ENCODE data around the gene CLEC11A.

CLEC11A gene

DNA sequence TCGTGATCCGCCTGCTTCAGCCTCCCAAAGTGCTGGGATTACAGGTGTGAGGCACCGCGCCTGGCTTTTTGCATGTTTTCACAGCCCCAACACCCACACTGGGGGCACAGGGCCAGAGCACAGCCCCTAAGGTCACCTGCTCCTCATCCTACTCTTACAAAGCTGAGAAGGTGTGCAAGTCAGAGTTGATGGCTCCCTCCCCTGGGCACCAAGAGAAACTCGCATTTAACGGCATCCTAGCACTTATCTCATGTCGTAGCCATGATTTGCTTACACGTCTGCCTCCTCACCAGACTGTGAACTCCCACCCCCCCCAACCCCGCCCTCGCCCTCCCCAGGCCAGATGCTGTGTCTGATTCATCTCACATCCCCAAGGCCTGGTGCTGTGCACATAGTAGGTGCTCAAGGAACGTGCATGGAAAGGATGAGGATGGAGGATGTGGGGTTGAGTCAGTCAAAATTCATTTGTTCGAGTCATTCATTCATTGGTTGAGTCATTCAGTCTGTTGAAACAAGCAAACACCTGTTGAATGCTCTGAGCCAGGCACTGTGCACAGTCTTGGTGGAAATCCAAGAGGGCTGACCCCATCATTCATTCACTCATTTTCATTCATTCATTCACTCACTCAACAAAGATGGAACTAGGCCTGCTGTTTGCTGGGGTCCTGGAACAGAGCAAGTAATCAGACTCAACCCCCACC lies 14.8 kb upstream of the CLEC11A start:
- H3K27me3 ChIP-seq (ENCODE audit: control insufficient read depth, insufficient read depth, low read length): no peaks in the 10 kb centered on the region
- no peaks in the 10 kb centered on the region for H3K9me3 ChIP-seq (ENCODE audit: control insufficient read depth, low read depth, low read length)
- H3K36me3 ChIP-seq (ENCODE audit: control insufficient read depth, low read depth, low read length): no peaks in the 10 kb centered on the region
- no peaks in the 10 kb centered on the region for H3K4me1 ChIP-seq (ENCODE audit: control insufficient read depth, low read depth, low read length)
- no peak overlapping the region for H3K4me3 ChIP-seq (ENCODE audit: low read length)
- no peak overlapping the region for H3K27ac ChIP-seq (ENCODE audit: low read length)
- no peak overlapping the region for H3K9ac ChIP-seq (ENCODE audit: low read length)

- Histone ChIP-seq H3K4me3 (ENCODE audit: low read length) (no peak overlapping the region), H3K27ac (ENCODE audit: low read length) (no peak overlapping the region), H3K36me3 (ENCODE audit: control insufficient read depth, low read depth, low read length) (no peaks in the 10 kb centered on the region), H3K9me3 (ENCODE audit: control insufficient read depth, low read depth, low read length) (no peaks in the 10 kb centered on the region), H3K27me3 (ENCODE audit: control insufficient read depth, insufficient read depth, low read length) (no peaks in the 10 kb centered on the region), H3K9ac (ENCODE audit: low read length) (no peak overlapping the region), H3K4me1 (ENCODE audit: control insufficient read depth, low read depth, low read length) (no peaks in the 10 kb centered on the region)
These were observed 13.1 kb upstream of the CLEC11A start for GRCh38 chr19:50710094-50710493.

DNA sequence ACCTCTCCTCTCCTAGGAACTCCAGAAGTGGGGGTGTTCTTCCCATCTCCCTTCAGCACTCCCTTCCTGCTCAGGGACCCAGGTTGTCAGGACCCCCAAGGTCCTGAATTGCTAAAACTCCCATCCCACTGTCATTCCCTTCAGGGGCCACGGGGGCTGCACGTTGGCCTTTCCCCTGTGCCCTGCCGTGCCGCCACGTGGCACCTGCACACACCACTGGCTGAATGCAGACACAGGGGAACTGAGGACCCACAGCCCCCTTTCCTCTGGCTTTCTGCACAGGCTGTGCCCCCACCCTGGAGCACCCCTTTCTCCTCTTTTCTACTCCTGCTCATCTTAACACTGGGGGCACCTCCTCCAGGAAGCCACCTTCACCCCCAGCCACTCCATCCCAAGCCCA lies 12.6 kb upstream of the CLEC11A start:
- no peaks in the 10 kb centered on the region for H3K9me3 ChIP-seq (ENCODE audit: control insufficient read depth, low read depth, low read length)
- no peak overlapping the region for H3K27ac ChIP-seq (ENCODE audit: low read length)
- no peak overlapping the region for H3K4me3 ChIP-seq (ENCODE audit: low read length)
- H3K36me3 ChIP-seq (ENCODE audit: control insufficient read depth, low read depth, low read length): no peaks in the 10 kb centered on the region
- no peaks in the 10 kb centered on the region for H3K4me1 ChIP-seq (ENCODE audit: control insufficient read depth, low read depth, low read length)
- no peak overlapping the region for H3K9ac ChIP-seq (ENCODE audit: low read length)
- no peaks in the 10 kb centered on the region for H3K27me3 ChIP-seq (ENCODE audit: control insufficient read depth, insufficient read depth, low read length)

- H3K9me3 ChIP-seq (ENCODE audit: control insufficient read depth, low read depth, low read length): no peaks in the 10 kb centered on the region
- H3K4me1 ChIP-seq (ENCODE audit: control insufficient read depth, low read depth, low read length): no peaks in the 10 kb centered on the region
- no peak overlapping the region for H3K9ac ChIP-seq (ENCODE audit: low read length)
- H3K27ac ChIP-seq (ENCODE audit: low read length): no peak overlapping the region
- H3K36me3 ChIP-seq (ENCODE audit: control insufficient read depth, low read depth, low read length): no peaks in the 10 kb centered on the region
- no peak overlapping the region for H3K4me3 ChIP-seq (ENCODE audit: low read length)
- no peaks in the 10 kb centered on the region for H3K27me3 ChIP-seq (ENCODE audit: control insufficient read depth, insufficient read depth, low read length)
These were observed 12.0 kb upstream of the CLEC11A start for GRCh38 chr19:50711196-50711595.

GRCh38 chr19:50711805-50712204 lies 11.4 kb upstream of the CLEC11A start:
- Histone ChIP-seq H3K4me3 (ENCODE audit: low read length) (no peak overlapping the region), H3K9ac (ENCODE audit: low read length) (no peak overlapping the region), H3K27ac (ENCODE audit: low read length) (no peak overlapping the region), H3K27me3 (ENCODE audit: control insufficient read depth, insufficient read depth, low read length) (no peaks in the 10 kb centered on the region), H3K4me1 (ENCODE audit: control insufficient read depth, low read depth, low read length) (no peaks in the 10 kb centered on the region), H3K36me3 (ENCODE audit: control insufficient read depth, low read depth, low read length) (no peaks in the 10 kb centered on the region), H3K9me3 (ENCODE audit: control insufficient read depth, low read depth, low read length) (no peaks in the 10 kb centered on the region)

- H3K4me3 ChIP-seq (ENCODE audit: low read length): no peak overlapping the region
- H3K9ac ChIP-seq (ENCODE audit: low read length): no peak overlapping the region
- peaks cover 6% of the 10 kb centered on the region for H3K4me1 ChIP-seq (ENCODE audit: control insufficient read depth, low read depth, low read length)
- H3K27ac ChIP-seq (ENCODE audit: low read length): no peak overlapping the region
- no peaks in the 10 kb centered on the region for H3K9me3 ChIP-seq (ENCODE audit: control insufficient read depth, low read depth, low read length)
- peaks cover 6% of the 10 kb centered on the region for H3K27me3 ChIP-seq (ENCODE audit: control insufficient read depth, insufficient read depth, low read length)
- H3K36me3 ChIP-seq (ENCODE audit: control insufficient read depth, low read depth, low read length): no peaks in the 10 kb centered on the region
These were observed 10.3 kb upstream of the CLEC11A start for GRCh38 chr19:50712833-50713232.

DNA sequence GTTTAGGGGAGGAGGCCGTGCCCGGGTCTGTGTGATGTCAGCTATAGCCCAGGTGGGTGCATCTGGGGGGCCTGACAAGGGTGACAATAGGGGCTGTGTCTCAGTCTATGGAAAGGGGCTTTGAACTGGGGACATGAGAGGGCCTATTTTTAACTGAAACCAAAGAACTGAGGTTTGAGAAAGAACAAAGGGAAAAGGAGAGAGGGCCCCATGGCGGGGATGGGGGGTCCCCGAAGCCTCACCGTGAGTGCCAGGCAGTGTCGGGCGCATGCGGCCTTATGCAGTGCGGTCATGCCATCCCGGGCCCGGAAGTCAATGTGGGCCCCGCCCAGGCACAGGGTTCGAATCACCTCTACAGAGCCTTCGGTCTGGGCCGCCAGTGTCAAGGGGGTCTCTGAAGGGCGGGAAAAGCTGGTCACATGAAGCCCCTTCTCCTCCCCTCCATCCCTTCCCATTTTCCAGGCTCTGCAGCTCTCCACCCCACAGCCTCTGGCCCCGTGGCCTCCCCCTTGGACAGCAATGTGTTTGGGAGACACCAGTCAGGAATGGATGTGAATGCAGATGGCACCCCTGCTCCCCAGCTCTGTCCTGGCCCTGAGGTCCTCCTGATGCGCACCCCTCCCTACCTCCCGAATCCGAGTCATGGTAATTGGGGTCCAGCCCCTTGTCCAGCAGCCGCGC lies 9.5 kb upstream of the CLEC11A start:
- H3K27ac ChIP-seq (ENCODE audit: low read length): no peak overlapping the region
- H3K4me1 ChIP-seq (ENCODE audit: control insufficient read depth, low read depth, low read length): peaks cover 6% of the 10 kb centered on the region

GRCh38 chr19:50716178-50717025 lies 6.8 kb upstream of the CLEC11A start:
- Histone ChIP-seq H3K4me3 (ENCODE audit: low read length) (no peak overlapping the region), H3K27me3 (ENCODE audit: control insufficient read depth, insufficient read depth, low read length) (peaks cover 20% of the 10 kb centered on the region), H3K4me1 (ENCODE audit: control insufficient read depth, low read depth, low read length) (peaks cover 6% of the 10 kb centered on the region), H3K9me3 (ENCODE audit: control insufficient read depth, low read depth, low read length) (no peaks in the 10 kb centered on the region), H3K27ac (ENCODE audit: low read length) (no peak overlapping the region), H3K9ac (ENCODE audit: low read length) (no peak overlapping the region), H3K36me3 (ENCODE audit: control insufficient read depth, low read depth, low read length) (no peaks in the 10 kb centered on the region)

More for the DNA sequence above, 9.5 kb upstream of the CLEC11A start:
- Histone ChIP-seq H3K27me3 (ENCODE audit: control insufficient read depth, insufficient read depth, low read length) (peaks cover 6% of the 10 kb centered on the region), H3K9ac (ENCODE audit: low read length) (no peak overlapping the region), H3K36me3 (ENCODE audit: control insufficient read depth, low read depth, low read length) (no peaks in the 10 kb centered on the region), H3K9me3 (ENCODE audit: control insufficient read depth, low read depth, low read length) (no peaks in the 10 kb centered on the region), H3K4me3 (ENCODE audit: low read length) (no peak overlapping the region)

GRCh38 chr19:50717026-50717723 lies 6.0 kb upstream of the CLEC11A start:
- Histone ChIP-seq H3K9ac (ENCODE audit: low read length) (no peak overlapping the region), H3K9me3 (ENCODE audit: control insufficient read depth, low read depth, low read length) (no peaks in the 10 kb centered on the region), H3K27me3 (ENCODE audit: control insufficient read depth, insufficient read depth, low read length) (peaks cover 28% of the 10 kb centered on the region), H3K4me1 (ENCODE audit: control insufficient read depth, low read depth, low read length) (peaks cover 6% of the 10 kb centered on the region), H3K27ac (ENCODE audit: low read length) (no peak overlapping the region), H3K36me3 (ENCODE audit: control insufficient read depth, low read depth, low read length) (no peaks in the 10 kb centered on the region), H3K4me3 (ENCODE audit: low read length) (no peak overlapping the region)

DNA sequence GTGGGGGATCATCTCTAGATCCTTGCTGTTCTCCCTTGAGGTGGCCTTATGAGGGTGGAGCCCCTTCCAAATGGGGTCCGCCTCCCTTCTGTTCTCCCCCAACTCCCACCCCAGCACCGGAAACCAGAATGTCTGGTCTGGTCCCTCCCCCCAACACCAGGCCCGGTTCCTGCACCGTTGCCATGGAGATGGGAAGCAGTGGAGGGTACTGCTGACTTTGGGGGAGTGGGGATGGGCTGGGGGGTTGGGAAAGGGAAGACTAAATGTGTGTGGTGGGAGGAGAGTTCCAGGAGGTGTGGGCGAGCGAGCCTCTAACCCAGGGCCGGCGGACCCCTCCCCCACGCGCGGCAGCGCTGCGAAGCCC lies 5.3 kb upstream of the CLEC11A start:
- no peaks in the 10 kb centered on the region for H3K36me3 ChIP-seq (ENCODE audit: control insufficient read depth, low read depth, low read length)
- no peak overlapping the region for H3K27ac ChIP-seq (ENCODE audit: low read length)
- H3K9me3 ChIP-seq (ENCODE audit: control insufficient read depth, low read depth, low read length): no peaks in the 10 kb centered on the region
- H3K4me1 ChIP-seq (ENCODE audit: control insufficient read depth, low read depth, low read length): peaks cover 6% of the 10 kb centered on the region
- peak overlapping the region; percentile 62 for H3K4me3 ChIP-seq (ENCODE audit: low read length)
- H3K9ac ChIP-seq (ENCODE audit: low read length): no peak overlapping the region
- H3K27me3 ChIP-seq (ENCODE audit: control insufficient read depth, insufficient read depth, low read length): peaks cover 35% of the 10 kb centered on the region

All from iPS-18a (cell line).